GM18873 (cell line): Measurements from ENCODE around the gene OSBPL9.
"Not testable (repeated sequence)": the region's sequence is repeated elsewhere in the genome, so short reads cannot be mapped to it uniquely, and the experiment has no call there.

Source experiments
- ATAC-seq: cut with Tn5 transposase; IDR thresholded peaks from one replicate; pipeline ENCODE4 v1.9.1; 2021; ENCODE audit warnings: mild to moderate bottlenecking, moderate library complexity, moderate number of reproducible peaks; ENCODE audit not compliant: unreplicated experiment, low FRiP score

OSBPL9 gene

DNA sequence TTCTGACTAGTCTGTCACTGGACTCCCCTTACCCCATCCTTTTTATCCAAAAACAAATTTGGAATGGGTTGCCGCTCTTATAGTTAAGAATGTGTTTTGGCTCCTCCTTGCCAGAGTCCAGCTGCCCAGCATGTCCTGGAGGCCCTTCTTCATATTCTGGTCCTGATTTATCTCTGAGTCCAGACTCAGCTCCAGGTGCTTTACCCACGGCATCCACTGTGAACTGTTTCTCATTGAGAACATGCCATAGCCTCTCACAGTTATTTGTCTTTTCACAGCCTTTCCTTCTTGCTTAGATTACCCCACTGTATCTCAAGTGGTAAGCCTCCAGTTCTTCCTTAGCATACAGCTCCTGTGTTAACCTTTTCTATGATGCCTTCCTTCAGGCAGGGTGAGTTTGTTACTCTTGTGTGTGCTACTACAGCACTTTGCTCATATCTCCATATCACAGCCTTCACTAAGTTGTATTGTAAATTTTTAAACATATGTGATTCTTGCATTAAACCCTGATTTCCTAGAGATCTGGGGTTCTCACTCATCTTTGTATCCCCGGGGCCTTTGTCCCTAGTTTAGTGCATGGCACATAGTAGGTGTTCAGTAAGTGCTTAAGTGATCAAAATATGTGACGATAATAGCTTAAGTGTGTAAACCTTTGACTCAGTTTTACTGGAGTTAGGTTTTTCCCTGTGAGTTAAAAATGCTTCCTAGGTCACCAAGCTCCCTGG is 116.0 kb downstream of the OSBPL9 start:
- ATAC-seq, result no peak

DNA sequence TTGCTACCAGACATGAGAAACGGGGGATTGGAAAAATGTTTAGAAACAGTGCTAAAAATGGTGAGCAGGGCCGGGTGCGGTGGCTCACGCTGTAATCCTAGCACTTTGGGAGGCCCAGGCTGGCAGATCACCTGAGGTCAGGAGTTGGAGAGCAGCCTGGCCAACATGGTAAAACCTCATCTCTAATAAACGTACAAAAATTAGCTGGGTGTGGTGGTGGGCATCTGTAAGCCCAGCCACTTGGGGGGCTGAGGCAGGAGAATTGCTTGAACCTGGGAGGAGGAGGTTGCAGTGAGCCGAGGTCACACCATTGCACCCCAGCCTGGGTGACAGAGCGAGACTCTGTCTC is 116.5 kb downstream of the OSBPL9 start:
- ATAC-seq, result not testable (repeated sequence)

DNA sequence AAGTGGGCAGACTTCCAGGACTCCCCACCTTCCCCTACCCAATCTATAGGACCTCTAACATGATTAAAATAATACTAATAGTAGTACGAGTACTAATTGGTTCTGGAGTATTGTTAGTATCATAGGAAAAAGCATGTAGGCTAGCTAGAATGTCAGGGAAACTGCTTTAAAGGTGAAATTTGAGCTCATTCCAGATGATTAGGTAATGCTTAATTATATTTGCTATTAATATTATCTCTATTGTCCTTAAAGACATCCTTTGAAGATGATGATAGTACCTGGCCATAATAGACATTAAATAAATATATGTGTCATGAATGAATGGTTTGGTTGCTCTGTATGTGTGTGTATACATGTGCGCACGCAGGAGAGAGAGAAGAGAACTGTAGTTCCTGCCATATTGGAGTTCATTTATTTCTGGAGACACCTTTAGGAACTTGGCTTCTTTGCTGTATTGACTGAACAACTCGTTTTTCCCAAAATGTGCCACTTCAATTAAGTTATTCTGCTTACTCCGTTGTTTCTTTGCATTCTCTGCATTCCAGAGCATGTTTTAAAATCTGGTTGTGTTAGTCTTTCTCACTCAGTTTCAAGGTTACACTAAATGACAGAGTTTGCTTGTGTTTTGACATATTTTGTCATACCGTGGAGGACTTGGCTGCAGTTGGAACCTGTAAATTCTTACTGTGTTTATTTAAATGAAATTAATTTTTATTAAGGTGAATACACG is 117.1 kb downstream of the OSBPL9 start:
- no peak for ATAC-seq

DNA sequence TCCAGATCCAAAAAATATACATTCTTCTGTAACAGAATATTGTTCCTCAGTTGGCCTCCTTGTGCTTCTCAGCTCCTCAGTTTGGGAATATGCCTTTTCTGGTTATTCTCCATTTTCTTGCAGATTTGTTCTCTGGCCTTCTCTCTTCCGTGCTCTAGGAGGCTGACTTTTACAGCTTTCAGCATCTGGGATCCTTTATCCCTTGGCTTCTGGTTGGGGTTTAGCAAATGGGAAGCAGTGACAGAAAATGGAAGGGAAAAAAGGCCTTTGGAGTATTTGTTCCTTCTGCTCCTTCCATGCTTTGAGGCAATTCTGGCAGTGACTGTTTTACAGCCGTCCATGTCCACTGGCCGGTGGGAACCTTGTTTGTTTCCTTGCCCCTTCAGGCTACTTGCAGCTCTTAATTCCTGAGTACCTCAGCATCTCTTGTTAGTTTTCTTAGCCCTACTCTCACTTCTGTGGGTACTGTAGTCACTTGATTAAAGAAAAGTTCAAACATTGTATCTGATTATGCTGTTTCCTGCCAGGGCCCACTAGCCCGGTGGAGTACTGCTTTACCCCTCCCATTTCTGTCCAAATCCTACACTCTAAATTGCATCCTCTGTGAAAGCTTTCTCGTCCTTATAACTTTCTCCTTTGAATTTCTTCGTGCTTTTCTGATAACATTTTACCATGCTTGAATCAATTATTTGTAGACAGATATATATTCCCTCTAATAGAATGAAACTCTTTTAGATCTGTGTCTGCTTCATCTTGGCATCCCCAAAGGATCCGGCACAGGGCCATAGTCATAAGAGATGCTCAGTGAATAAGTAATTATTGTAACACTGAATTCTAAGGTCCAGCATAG is 118.2 kb downstream of the OSBPL9 start:
- ATAC-seq, result no peak

DNA sequence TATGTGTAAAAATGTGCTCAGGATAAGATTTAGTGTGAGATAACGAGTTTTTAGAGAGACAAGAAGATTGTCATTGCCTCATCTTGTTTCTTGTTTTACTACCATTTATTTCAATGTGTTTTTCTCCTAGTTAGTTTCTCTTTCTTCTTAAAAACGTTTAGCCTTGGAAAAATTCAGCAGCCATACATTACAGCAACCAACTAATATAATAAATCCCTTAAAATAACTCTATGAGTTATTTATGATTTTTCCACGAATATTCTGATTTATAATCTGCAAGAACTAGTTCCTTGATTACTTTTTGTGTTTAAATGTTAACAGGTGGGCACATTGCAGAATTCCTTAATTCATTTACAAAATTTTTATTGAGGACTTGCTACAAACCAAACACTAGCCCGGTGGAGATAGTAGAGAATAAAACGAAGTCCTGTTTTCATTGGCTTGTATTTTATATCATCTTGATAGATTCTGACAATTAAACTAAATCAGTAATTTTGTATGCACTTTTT is 118.9 kb downstream of the OSBPL9 start:
- ATAC-seq, result no peak

DNA sequence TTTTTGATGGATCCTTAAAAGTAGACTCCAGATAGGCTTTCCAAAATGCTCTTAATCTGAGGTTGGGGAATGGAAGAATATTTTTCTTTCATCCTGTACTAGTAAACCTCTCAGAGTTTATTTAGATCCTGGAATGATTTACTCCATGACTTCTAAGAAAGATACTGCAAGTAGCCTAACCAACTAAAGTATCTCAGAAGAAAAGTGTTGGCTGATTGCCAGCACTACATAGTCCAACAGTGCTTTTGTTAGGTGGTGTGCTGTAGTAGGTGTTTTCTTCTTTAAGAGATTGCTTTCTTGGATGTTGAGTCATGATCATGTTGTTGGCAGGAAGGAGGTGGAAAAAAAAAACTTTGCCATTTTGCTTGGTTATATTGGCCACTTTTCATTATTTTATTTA is 119.8 kb downstream of the OSBPL9 start:
- ATAC-seq, result no peak

DNA sequence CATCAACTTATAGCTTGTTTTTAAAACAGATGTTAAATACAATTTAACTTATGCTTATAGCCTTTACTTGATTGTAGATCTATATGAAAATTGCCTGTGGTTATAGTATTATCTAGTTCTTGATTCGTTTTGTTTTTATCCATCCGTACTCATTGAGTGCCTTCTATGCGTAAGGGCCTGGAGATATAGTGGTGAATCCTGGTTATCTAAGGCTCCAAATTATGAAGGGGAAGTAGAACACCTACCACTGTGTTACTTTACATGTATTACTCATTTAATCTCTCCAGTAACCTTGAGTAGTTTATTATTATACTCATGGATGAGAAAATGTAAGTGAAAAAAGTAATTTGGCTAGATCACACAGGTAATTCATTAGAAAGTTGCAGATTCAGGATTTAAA is 121.8 kb downstream of the OSBPL9 start:
- no peak for ATAC-seq

DNA sequence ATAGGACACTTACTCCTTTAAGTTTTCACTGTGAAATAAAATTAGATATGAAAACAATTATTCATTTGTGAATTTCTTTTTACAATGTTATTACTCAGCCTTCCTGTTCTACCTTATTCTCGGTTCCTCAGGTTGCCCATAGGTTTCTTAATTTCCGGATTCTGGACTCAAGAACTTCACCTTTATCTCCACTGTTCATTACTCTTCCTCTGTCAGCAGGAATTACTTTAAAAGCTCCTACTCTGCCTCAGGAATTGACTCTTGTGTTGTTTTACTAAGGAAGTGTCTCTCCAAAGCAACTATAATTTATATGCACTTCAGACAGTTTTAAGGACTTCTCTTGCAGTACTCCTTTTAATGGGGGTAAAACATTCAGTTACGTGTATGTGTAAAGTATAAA is 123.8 kb downstream of the OSBPL9 start:
- ATAC-seq, result no peak

DNA sequence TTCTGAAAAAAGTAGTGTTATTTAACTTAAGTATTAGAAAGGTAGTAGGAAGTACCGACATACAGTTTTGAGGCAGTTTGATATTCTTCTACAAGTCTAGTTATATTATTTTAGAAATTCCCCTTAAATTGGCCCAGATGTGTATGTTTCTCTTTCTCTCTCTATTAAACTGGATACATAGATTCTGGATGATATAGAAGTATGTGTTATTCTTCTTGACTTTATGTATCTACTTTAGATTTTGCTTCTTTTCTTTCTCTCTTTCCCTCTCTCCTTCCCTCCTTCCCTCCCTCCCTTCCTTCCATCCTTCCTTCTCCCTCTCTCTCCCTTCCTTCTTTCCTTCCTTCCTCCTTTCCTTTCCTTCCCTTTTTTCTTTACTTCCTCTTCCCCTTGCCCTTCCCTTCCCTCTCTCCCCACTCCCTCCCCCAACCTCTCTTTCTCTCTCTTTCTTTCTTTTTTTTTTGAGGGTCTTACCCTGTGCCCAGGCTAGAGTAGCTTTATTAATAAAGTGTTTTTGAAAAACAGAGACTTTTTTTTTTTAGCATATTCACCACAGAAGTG is 124.3 kb downstream of the OSBPL9 start:
- ATAC-seq, result no peak

DNA sequence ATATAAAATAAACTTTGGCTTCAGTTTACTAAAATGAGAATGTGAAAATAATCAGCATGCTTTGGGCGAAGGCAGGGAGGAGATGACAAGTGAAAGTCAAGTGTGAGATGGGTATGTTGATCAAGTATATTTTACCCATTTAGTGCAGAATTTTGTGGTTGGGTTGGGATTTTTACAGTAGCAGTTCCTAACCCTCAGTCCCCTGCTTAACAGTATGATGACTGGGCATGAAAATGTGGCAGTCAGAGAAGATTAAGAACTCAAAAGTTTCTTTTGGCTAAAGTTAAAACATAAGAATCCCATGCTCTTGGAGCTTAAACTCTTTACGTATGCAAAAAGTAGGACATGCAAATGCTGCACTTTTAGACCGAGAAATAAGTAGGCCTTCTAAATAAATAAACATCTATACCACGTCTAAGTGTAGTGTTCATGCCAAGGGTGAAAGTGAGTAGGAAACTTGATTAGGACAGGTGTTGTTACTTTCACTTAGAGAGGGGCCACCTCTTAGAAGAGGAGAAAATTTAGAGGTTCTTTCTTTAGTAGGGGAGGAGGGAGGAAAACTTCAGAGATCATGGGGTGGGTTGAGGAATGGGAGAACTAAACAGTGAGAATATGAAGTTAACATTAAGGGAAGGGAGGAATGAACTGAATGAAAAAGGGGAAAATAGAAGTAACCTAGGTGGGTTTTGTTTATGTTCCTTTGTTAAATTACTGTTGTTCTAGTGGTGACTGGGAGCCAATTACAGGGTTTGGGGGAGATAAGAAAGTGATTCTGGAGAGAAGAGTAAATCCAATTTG is 127.8 kb downstream of the OSBPL9 start:
- ATAC-seq, result no peak

DNA sequence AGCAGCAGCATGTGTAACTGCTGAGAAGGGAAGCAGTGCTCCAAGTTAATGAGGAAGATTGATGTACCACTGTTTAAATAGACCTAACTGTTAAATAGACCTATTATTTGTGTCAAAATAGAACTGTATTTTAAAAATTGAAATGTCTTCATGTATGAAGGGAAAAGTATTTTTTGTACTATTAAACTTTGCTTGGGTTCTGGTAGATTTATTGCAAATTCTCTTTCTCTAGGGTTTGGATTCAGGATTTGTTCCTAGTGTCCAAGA is 128.3 kb downstream of the OSBPL9 start:
- ATAC-seq, result no peak

DNA sequence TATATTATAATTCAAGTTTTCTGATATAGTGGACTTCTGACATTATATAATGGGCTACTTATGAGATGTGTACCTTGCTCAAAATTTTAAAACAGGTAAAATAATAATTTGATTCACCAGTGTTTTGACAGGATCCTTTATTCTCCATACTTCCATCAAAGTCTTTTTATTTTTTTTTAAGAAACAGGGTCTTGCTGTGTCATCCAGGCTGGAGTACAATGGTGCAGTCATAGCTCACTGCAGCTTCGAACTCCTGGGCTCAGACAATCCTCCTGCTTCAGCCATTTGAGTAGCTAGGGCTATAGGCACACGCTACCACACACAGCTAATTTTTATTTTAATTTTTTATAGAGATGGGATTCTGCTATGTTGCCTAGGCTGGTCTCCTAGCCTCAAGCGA is 132.3 kb downstream of the OSBPL9 start:
- ATAC-seq, result no peak

DNA sequence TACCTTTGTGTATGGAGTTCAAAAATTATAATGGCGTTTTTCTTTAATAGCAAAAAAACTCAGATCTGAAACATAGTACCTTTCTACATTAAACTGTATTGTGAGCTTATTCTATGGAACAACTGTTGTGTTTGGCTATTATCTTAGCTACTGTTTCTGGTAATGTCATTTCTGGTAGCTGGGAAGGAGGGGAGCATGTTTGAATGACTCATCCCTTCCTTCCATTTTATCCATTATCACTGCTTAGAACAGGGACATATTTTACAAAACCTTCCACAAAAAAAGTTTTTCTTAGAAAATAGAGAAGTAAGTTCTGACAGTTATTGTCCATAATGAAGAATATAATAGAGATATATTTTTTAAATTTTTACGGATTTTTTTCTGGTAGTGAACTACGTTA is 133.3 kb downstream of the OSBPL9 start:
- no peak for ATAC-seq

DNA sequence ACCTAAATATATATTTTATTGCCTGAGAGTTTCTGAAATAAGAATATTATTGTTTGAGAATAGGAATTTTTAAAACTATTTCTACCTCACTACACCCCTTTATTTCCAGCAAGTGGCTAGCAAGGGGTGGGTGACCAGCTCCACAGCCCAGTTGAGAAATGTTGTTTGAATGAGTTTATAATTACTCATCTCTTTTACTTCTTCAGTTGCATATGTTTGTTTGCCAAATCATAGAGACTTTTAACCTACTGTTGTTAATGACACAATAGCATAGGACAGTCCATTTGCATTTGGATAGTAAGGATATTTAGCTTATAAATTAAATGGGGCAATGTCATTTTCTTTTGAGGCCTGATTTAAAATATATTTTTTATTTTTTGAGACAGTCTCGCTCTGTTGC is 133.8 kb downstream of the OSBPL9 start:
- no peak for ATAC-seq

DNA sequence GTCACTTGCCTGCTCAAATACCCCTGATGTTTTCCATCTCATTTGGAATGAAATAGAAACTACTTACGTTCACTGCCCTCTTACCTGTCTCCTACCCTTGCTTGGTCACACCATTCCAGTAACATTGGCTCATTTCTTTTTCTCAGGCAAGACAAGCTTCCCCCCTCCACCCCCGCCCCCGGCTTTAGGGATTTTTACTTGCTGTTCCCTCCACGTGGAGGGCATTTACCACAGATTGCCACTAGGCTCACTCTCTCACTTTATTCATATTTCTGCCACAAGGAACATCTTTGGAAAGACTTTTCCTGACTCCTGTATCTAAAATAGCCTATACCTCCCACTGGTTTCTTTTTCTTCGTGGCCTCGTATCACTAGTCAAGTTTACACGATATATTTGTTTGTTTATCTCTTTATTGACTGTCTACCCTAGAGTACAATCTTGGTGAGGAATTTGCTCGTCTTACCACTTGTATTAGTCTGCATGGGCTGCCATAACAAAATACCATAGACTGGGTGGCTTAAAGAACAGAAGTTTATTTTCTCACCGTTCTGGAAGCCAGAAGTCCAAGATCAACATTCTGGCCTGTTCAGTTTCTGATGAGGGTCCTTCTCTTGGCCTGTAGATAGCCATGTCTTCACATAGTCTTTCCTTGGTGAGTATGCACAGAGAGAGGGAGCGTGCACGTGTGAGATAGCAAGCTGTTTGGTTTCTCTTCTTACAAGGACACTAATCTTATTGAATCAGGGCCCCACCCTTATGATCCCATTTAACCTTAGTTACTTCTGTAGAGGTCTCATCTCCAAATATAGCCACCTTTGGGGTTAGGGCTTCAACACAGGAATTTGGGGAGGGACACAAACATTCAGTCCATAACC is 135.4 kb downstream of the OSBPL9 start:
- ATAC-seq, result no peak

DNA sequence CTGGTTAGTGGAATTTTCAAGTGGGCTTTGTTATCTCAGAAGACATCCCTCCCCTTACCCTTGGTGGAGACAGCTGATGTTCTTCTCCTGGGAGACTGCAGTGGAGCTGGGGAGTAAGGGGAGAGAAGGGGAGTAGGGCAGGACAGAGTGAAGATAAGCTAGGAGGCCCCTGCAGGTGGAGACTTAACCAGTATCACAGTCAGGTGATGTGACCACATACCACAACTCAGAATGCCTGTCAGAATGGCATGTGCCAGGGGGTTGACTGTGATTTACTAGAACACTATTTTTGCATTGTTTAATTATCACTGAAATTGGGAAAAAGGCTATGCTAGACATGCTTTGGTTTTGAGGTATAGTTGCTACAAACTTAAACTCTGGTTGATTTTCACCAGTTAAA is 137.1 kb downstream of the OSBPL9 start:
- ATAC-seq, result no peak

DNA sequence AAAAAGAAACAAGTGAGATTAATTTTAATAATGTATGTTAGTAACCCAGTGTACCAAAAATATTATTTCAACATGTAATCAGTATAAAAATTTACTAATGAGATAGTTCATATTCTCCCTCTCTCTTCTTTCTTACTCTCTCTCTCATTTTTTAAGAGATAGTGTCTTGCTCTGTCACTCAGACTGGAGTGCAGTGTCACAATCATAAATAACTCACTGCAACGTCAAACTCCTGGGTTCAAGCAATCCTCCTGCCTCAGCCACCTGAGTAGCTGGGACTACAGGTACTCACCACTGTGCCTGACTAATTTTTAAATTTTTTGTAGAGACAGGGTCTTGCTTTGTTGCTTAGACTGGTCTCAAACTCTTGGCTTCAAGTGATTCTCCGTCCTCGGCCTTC is 137.8 kb downstream of the OSBPL9 start:
- no peak for ATAC-seq

DNA sequence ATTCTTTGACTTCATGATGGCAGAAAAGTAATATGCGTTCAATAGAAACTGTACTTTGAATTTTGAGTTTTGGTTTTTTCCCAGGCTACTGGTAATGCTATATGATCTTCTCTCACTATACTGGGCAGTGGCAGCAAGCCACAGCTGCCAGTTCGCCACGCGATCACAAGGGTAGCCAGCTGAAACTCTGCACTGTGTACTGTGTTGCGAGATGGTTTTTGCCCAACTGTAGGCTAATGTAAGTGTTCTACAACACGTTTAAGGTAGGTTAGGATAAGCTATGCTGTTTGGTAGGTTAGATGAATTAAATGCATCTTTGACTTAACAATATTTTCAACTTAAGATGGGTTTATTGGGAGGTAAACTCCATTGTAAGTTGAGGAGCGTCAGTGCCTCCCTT is 138.5 kb downstream of the OSBPL9 start:
- no peak for ATAC-seq

DNA sequence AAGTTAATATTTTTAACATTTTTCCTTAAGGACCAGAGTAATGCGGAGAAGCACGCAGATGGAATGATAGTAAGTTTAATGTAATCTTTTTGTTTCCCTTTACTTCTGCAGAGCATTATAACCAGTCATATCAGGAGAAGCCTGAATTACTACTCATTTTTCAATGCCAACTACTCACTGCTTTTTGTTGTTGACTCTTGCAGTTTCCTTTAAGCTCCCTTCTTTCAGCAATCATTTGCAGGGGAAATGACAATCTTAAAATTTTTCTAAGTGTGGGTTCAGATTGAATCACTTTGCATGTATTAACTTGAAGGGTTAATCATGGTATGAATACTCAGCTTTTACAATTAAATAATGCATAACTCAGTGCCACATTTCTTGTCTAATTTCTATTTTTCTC is 139.4 kb downstream of the OSBPL9 start:
- no peak for ATAC-seq
